NCI-H2196 (cell line): Measurements from ENCODE around the gene TSSC4.

Experiments
- DNase-seq: peaks from one replicate; lab custom pipeline; 2025; ENCODE audit not compliant: unreplicated experiment; lab: John Stamatoyannopoulos, UW

TSSC4 gene

GRCh38 chr11:2368851-2369180 lies 31.7 kb upstream of the TSSC4 start:
- DNase-seq, result no peak

- DNase-seq, result no peak
These were observed 31.2 kb upstream of the TSSC4 start for GRCh38 chr11:2369320-2369719.

GRCh38 chr11:2369896-2370295 lies 30.7 kb upstream of the TSSC4 start:
- no peak for DNase-seq

- no peak for DNase-seq
These were observed 25.9 kb upstream of the TSSC4 start for GRCh38 chr11:2374456-2375201.

- DNase-seq, result no peak
These were observed 25.2 kb upstream of the TSSC4 start for GRCh38 chr11:2375341-2375853.

GRCh38 chr11:2375964-2376551 lies 24.5 kb upstream of the TSSC4 start:
- no peak for DNase-seq

- peak; percentile 41 for DNase-seq
These were observed 23.6 kb upstream of the TSSC4 start, which contains the start of gene CD81 for GRCh38 chr11:2376751-2377451. Gene CD81, plus strand, starts transcription at chr11:2377310. Its CDS starts 240 bp downstream, at chr11:2377550.

GRCh38 chr11:2377511-2378443 lies 22.8 kb upstream of the TSSC4 start:
- peak; percentile 48 for DNase-seq

GRCh38 chr11:2378527-2379210 lies 21.9 kb upstream of the TSSC4 start:
- no peak for DNase-seq

- DNase-seq, result no peak
These were observed 20.9 kb upstream of the TSSC4 start for GRCh38 chr11:2379466-2380174.

GRCh38 chr11:2380396-2380795 lies 20.2 kb upstream of the TSSC4 start:
- no peak for DNase-seq

- DNase-seq, result no peak
These were observed 19.7 kb upstream of the TSSC4 start for GRCh38 chr11:2380807-2381350.

GRCh38 chr11:2381494-2382128 lies 18.9 kb upstream of the TSSC4 start:
- no peak for DNase-seq

- DNase-seq, result no peak
These were observed 18.4 kb upstream of the TSSC4 start for GRCh38 chr11:2382129-2382517.

GRCh38 chr11:2382936-2383851 lies 17.4 kb upstream of the TSSC4 start:
- DNase-seq, result no peak

- no peak for DNase-seq
These were observed 16.4 kb upstream of the TSSC4 start for GRCh38 chr11:2383852-2384804.
